IMR-90 (cell line): Measurements from ENCODE around the gene TCF7L2. TPM values are rescaled to one million over a fixed set of nuclear protein-coding genes. Genes with fewer than 3 reads are reported as not detected.

Experiments
- ATAC-seq: fragments of 200-7000 bp; cut with Tn5 transposase; 2 replicates; pipeline ENCODE4 v1.9.1; 2020; ENCODE audit warnings: low read depth, mild to moderate bottlenecking, moderate library complexity
- BruUV-seq: library from RNA; stranded (reverse); fragments of 400-500 nt; replicated peaks from 2 replicates; lab custom pipeline; 2021; lab: Mats Ljungman, UMichigan
- CTCF ChIA-PET: fragments of 300-600 bp; formaldehyde crosslinking; extraction: SDS; loops from one replicate; lab custom pipeline; 2021; ENCODE audit warnings: antibody characterized with exemption; lab: Yijun Ruan, JAX
- POLR2A ChIA-PET: fragments of 300-600 bp; sonication (Branson Sonifier 250); formaldehyde crosslinking; loops from one replicate; lab custom pipeline; 2022; ENCODE audit warnings: antibody characterized with exemption; ENCODE audit not compliant: unreplicated experiment; lab: Charles Lee
- DNase-seq: peaks from one replicate; pipeline ENCODE4 v3.0.0; 2013
- H2AFZ ChIP-seq: replicated peaks from 2 replicates; pipeline ENCODE3; 2013; ENCODE audit warnings: low read length, mild to moderate bottlenecking; ENCODE audit not compliant: poor library complexity
- H2AK5ac ChIP-seq: 2 replicates; pipeline ENCODE4 v1.6.1; 2013; ENCODE audit warnings: low read depth, low read length, inconsistent platforms
- H2AK9ac ChIP-seq: replicated peaks from 2 replicates; pipeline ENCODE3; 2013; ENCODE audit warnings: mild to moderate bottlenecking, low read depth, low read length, moderate library complexity; ENCODE audit not compliant: poor library complexity
- H2BK120ac ChIP-seq: 2 replicates; pipeline ENCODE4 v1.6.1; 2013; ENCODE audit warnings: low read depth, low read length, inconsistent platforms
- H2BK15ac ChIP-seq: 3 replicates; pipeline ENCODE4 v1.6.1; 2013; ENCODE audit warnings: low read depth, low read length, inconsistent platforms
- H2BK20ac ChIP-seq: 2 replicates; pipeline ENCODE4 v1.6.1; 2013; ENCODE audit warnings: low read depth, mild to moderate bottlenecking, inconsistent platforms, low read length, moderate library complexity
- H2BK5ac ChIP-seq: 2 replicates; pipeline ENCODE4 v1.6.1; 2013; ENCODE audit warnings: mild to moderate bottlenecking, low read depth, low read length, inconsistent platforms; ENCODE audit not compliant: poor library complexity, severe bottlenecking
- H3K14ac ChIP-seq: replicated peaks from 2 replicates; pipeline ENCODE4 v1.6.1; 2013; ENCODE audit warnings: low read depth, low read length, inconsistent platforms
- H3K18ac ChIP-seq: 2 replicates; pipeline ENCODE4 v1.6.1; 2013; ENCODE audit warnings: low read depth, low read length, control low read depth
- H3K23ac ChIP-seq: 2 replicates; pipeline ENCODE4 v1.6.1; 2013; ENCODE audit warnings: low read depth, low read length, inconsistent platforms
- H3K27ac ChIP-seq: 2 replicates; pipeline ENCODE4 v1.5.1; 2013; ENCODE audit warnings: mild to moderate bottlenecking, control low read depth, low read length; ENCODE audit not compliant: insufficient read depth
- H3K27me3 ChIP-seq: 2 replicates; pipeline ENCODE4 v1.6.1; 2013; ENCODE audit warnings: low read length; ENCODE audit not compliant: control insufficient read depth, insufficient read depth
- H3K36me3 ChIP-seq: 2 replicates; pipeline ENCODE4 v1.6.1; 2013; ENCODE audit warnings: low read length, mixed read lengths; ENCODE audit not compliant: control insufficient read depth, insufficient read depth
- H3K4ac ChIP-seq: 2 replicates; pipeline ENCODE4 v1.6.1; 2013; ENCODE audit warnings: low read depth, low read length, inconsistent platforms
- H3K4me1 ChIP-seq: 2 replicates; pipeline ENCODE4 v1.6.1; 2013; ENCODE audit warnings: low read length, mixed read lengths; ENCODE audit not compliant: control insufficient read depth, insufficient read depth
- H3K4me2 ChIP-seq: 2 replicates; pipeline ENCODE4 v1.6.1; 2013; ENCODE audit warnings: low read depth, mild to moderate bottlenecking, control low read depth, low read length, moderate library complexity
- H3K4me3 ChIP-seq: 2 replicates; pipeline ENCODE4 v1.5.1; 2013; ENCODE audit warnings: low read depth, mild to moderate bottlenecking, control low read depth, low read length, moderate library complexity; ENCODE audit not compliant: insufficient read depth
- H3K56ac ChIP-seq: 2 replicates; pipeline ENCODE4 v1.6.1; 2013; ENCODE audit warnings: low read length, inconsistent platforms; ENCODE audit not compliant: insufficient read depth; ENCODE audit errors: extremely low read depth
- H3K79me1 ChIP-seq, 2 experiments: 2 replicates each; pipeline ENCODE4 v1.6.1; 2013; ENCODE audit warnings: low read length in 2 of 2, inconsistent platforms in 1 of 2, low read depth in 1 of 2
- H3K9ac ChIP-seq: 2 replicates; pipeline ENCODE4 v1.6.1; 2013; ENCODE audit warnings: low read depth, low read length, control low read depth
- H3K9me1 ChIP-seq: 2 replicates; pipeline ENCODE4 v1.6.1; 2013; ENCODE audit warnings: low read length, inconsistent platforms; ENCODE audit not compliant: insufficient read depth
- H3K9me3 ChIP-seq: 2 replicates; pipeline ENCODE4 v1.6.1; 2013; ENCODE audit warnings: low read length; ENCODE audit not compliant: control insufficient read depth, insufficient read depth
- H4K20me1 ChIP-seq: 2 replicates; pipeline ENCODE4 v1.6.1; 2013; ENCODE audit warnings: low read length, inconsistent platforms; ENCODE audit not compliant: insufficient read depth
- H4K5ac ChIP-seq: 2 replicates; pipeline ENCODE4 v1.6.1; 2013; ENCODE audit warnings: mild to moderate bottlenecking, low read depth, low read length, control low read depth
- H4K8ac ChIP-seq, 2 experiments: 2 replicates each; pipeline ENCODE4 v1.6.1; 2013; ENCODE audit warnings: low read depth in 2 of 2, low read length in 2 of 2, control low read depth in 1 of 2, inconsistent platforms in 1 of 2
- H4K91ac ChIP-seq: 2 replicates; pipeline ENCODE4 v1.6.1; 2013; ENCODE audit warnings: low read depth, low read length, inconsistent platforms; ENCODE audit not compliant: insufficient read depth
- CHD1 ChIP-seq: IDR thresholded peaks from 2 replicates; pipeline ENCODE4 v1.6.1; 2012; ENCODE audit warnings: low read depth, low read length, improper control_type of control experiment
- MAFK ChIP-seq: IDR thresholded peaks from 2 replicates; pipeline ENCODE4 v1.6.1; 2012; ENCODE audit warnings: low read depth, low read length, improper control_type of control experiment
- NFE2L2 ChIP-seq: fragments of 150-350 bp; IDR thresholded peaks from 2 replicates; pipeline ENCODE4 v1.6.1; 2016; ENCODE audit warnings: low read depth, mild to moderate bottlenecking, low read length
- RAD21 ChIP-seq: IDR thresholded peaks from 2 replicates; pipeline ENCODE4 v1.6.1; 2012; ENCODE audit warnings: low read length, improper control_type of control experiment
- WGBS, 2 experiments: methylation state at CpG; one replicate each; pipeline versions ENCODE4 v1.1.5 to v1.1.7; 2013; ENCODE audit warnings: missing lambda C conversion rate in 2 of 2; ENCODE audit not compliant: insufficient read length in 1 of 2; ENCODE audit errors: extremely low coverage in 2 of 2; 5-methylcytosine and 5-hydroxymethylcytosine counted together
- dilution Hi-C: fragments of 300-500 bp; cut with HindIII; formaldehyde crosslinking; loops from one replicate; pipeline ENCODE4 v1.14.3; 2018; ENCODE audit warnings: low sequenced_read_pairs; ENCODE audit not compliant: unreplicated experiment
- in situ Hi-C: fragments of 300-500 bp; cut with MboI; formaldehyde crosslinking; loops from 3 replicates; pipeline ENCODE4 v1.14.3; 2019; ENCODE audit warnings: low sequenced_read_pairs, inconsistent platforms, mixed read lengths
- intact Hi-C: fragments of 100-400 bp; cut with micrococcal nuclease; formaldehyde crosslinking; loops from 2 replicates; pipeline ENCODE4 v1.10.0; 2022
- polyA plus RNA-seq, 3 experiments: library from polyadenylated mRNA; depleted of rRNA; stranded (reverse); fragments of >200 nt; gene quantifications; 2 replicates each; pipeline ENCODE4 v1.2.3, GENCODE V29; 2012; ENCODE audit warnings: low replicate concordance in 1 of 3
- total RNA-seq: library from RNA; depleted of rRNA; stranded (reverse); fragments of >200 nt; gene quantifications from 2 replicates; pipeline ENCODE4 v1.2.3, GENCODE V29; 2012

The TCF7L2 gene
- total and polyA plus RNA-seq, 2 of the 4 experiments (the other 2 are of a cell fraction), result 1.3 to 12.2 TPM

DNA sequence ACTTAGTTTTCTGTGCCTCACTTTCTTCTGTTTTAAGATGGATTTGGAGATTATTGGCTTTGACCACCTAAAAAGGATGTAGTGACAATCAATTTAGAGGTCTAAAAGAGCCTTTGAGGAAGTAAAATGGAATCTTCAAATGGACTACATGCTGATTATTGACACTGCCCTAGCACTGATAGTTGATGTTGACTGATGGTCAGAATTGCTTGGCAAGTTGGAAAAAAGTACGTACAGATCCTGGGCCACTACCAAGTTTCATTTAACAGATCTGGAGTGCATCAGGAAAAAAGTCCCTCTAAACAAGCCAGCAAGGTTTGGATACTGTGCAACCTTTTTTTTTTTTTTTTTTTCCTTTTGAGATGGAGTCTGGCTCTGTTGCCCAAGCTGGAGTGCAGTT lies 81.1 kb downstream of the TCF7L2 start:
- CTCF ChIA-PET, result no interaction called here

More for the DNA sequence above, 81.1 kb downstream of the TCF7L2 start:
- H2AK5ac ChIP-seq, result no peak overlapping the region
- H3K9me3 ChIP-seq, result no peaks in the 10 kb centered on the region
- TF ChIP-seq NFE2L2, result no peak
- TF ChIP-seq RAD21, result no peak
- no peak for TF ChIP-seq MAFK
- no peak for TF ChIP-seq CHD1
- H3K4me3 ChIP-seq, result no peak overlapping the region
- no peak overlapping the region for H3K9ac ChIP-seq
- no CpG with 5 or more reads among the region's 1 CpG for WGBS, 2 experiments
- no TSS peak for BruUV-seq
- DNase-seq (no peak), ATAC-seq (no peak)
- H3K79me1 ChIP-seq, result peaks cover 48 to 65% of the 10 kb centered on the region in 2 experiments
- no peak overlapping the region for H3K18ac ChIP-seq
- no peak overlapping the region for H3K14ac ChIP-seq
- no peak overlapping the region for H3K56ac ChIP-seq
- no peaks in the 10 kb centered on the region for H3K36me3 ChIP-seq
- H4K8ac ChIP-seq, result no peak overlapping the region
- in situ Hi-C loops (no loop called here), intact Hi-C loops (no loop called here), dilution Hi-C loops (no loop called here)
- POLR2A ChIA-PET, result no interaction called here
- H3K4ac ChIP-seq, result no peak overlapping the region
- no peak overlapping the region for H2BK15ac ChIP-seq
- H3K4me1 ChIP-seq, result peaks cover 20% of the 10 kb centered on the region
- peaks cover 51% of the 10 kb centered on the region for H4K20me1 ChIP-seq
- H2BK20ac ChIP-seq, result no peak overlapping the region
- H3K9me1 ChIP-seq, result peaks cover 19% of the 10 kb centered on the region
- H2BK5ac ChIP-seq, result no peak overlapping the region
- H2AFZ ChIP-seq, result no peak overlapping the region
- H2AK9ac ChIP-seq, result no peak overlapping the region
- H4K5ac ChIP-seq, result no peak overlapping the region
- H4K91ac ChIP-seq, result no peak overlapping the region
- no peak overlapping the region for H3K4me2 ChIP-seq
- no peak overlapping the region for H2BK120ac ChIP-seq
- no peak overlapping the region for H3K23ac ChIP-seq
- no peaks in the 10 kb centered on the region for H3K27me3 ChIP-seq
- no peak overlapping the region for H3K27ac ChIP-seq
